ENCODE data around the gene ERN1. TPM values are rescaled to one million over a fixed set of nuclear protein-coding genes. Genes with fewer than 3 reads are reported as not detected.

Gene ERN1
- total RNA-seq, 1 experiment from 2014 or later, result 79.5 TPM

DNA sequence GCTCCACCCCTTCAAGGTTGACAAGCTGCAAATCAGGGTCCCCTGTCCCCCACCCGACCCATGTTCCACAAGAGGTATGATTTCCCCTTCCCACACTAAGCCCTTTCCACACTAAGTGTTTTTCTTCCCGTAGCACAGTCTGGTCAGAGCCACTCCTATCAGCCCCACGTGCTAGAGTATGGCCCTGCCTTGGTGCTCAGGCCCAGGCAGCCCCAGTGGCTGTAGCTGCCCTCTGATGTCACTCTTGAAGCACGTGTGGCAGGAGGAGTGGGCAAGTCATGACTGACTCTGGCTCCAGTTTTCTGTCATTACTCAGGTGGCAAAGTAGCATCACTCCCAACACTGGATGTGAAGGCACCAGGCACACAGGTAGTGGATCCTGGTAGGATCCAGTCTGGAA is 35.4 kb upstream of the ERN1 start:
- Mint-ChIP-seq H3K36me3 (ENCODE audit: insufficient read depth, unreplicated experiment) (peaks cover 64% of the 10 kb centered on the region), H3K4me1 (ENCODE audit: insufficient read depth, unreplicated experiment) (peaks cover 4% of the 10 kb centered on the region), H3K9me3 (ENCODE audit: unreplicated experiment) (no peaks in the 10 kb centered on the region), H3K27ac (ENCODE audit: low read depth, unreplicated experiment) (no peak overlapping the region), H3K27me3 (ENCODE audit: insufficient read depth, unreplicated experiment) (no peaks in the 10 kb centered on the region), H3K4me3 (ENCODE audit: unreplicated experiment) (no peak overlapping the region)
- DNase-seq (ENCODE audit: unreplicated experiment), result no peak
- BruUV-seq (replicated peaks), result no TSS peak
- POLR2A ChIA-PET, result interaction anchor here (0.9 kb wide), 1 partner anchor 10 kb away, joined by 3 read pairs; no protein-coding TSS in a partner anchor
- CTCF ChIA-PET, result interaction anchor here (0.8 to 0.9 kb wide), 2 partner anchors 10 to 13 kb away, joined by 3 read pairs; no protein-coding TSS in a partner anchor
- intact Hi-C loops (cut with micrococcal nuclease), result no loop called here
- TF ChIP-seq CTCF (IDR thresholded peaks at IDR 0.05; ENCODE audit: unreplicated experiment), result no peak

GRCh38 chr17:64164596-64165285 is 34.8 kb upstream of the ERN1 start:
- CTCF ChIA-PET, result interaction anchor here (0.8 to 0.9 kb wide), 2 partner anchors 10 to 12 kb away, joined by 3 read pairs; no protein-coding TSS in a partner anchor
- Mint-ChIP-seq H3K9me3 (ENCODE audit: unreplicated experiment) (no peaks in the 10 kb centered on the region), H3K4me3 (ENCODE audit: unreplicated experiment) (no peak overlapping the region), H3K4me1 (ENCODE audit: insufficient read depth, unreplicated experiment) (no peaks in the 10 kb centered on the region), H3K36me3 (ENCODE audit: insufficient read depth, unreplicated experiment) (peaks cover 59% of the 10 kb centered on the region), H3K27ac (ENCODE audit: low read depth, unreplicated experiment) (no peak overlapping the region), H3K27me3 (ENCODE audit: insufficient read depth, unreplicated experiment) (no peaks in the 10 kb centered on the region)
- DNase-seq (ENCODE audit: unreplicated experiment), result no peak
- BruUV-seq (replicated peaks), result no TSS peak
- no peak for TF ChIP-seq CTCF (IDR thresholded peaks at IDR 0.05; ENCODE audit: unreplicated experiment)
- POLR2A ChIA-PET, result interaction anchor here (0.9 kb wide), 1 partner anchor 11 kb away, joined by 3 read pairs; no protein-coding TSS in a partner anchor
- intact Hi-C loops (cut with micrococcal nuclease), result no loop called here

DNA sequence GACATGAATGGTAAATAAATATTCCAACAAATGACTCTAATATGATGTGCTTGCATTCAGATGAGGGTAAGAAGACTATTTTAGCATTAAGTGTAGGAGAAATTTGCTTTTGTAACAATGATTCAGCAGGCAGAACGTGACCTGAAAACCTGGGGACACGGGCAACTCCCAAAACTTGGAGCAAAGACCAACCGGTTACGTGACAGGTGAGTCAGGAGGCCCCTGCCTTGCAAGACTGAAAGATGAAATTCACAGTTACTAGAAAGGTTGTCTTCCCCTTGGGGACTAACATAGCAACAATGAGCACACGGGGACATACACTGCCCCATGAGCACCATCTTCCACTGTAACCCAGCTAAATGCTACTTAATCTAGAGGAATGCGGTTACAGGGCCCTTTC is 33.5 kb upstream of the ERN1 start:
- intact Hi-C loops (cut with micrococcal nuclease), result no loop called here
- DNase-seq (ENCODE audit: unreplicated experiment), result no peak
- no peaks in the 10 kb centered on the region for H3K27me3 Mint-ChIP-seq (ENCODE audit: insufficient read depth, unreplicated experiment)
- H3K4me1 Mint-ChIP-seq (ENCODE audit: insufficient read depth, unreplicated experiment), result no peaks in the 10 kb centered on the region
- no TSS peak for BruUV-seq (replicated peaks)
- peaks cover 59% of the 10 kb centered on the region for H3K36me3 Mint-ChIP-seq (ENCODE audit: insufficient read depth, unreplicated experiment)
- CTCF ChIA-PET, result interaction anchor here (0.6 kb wide), 1 partner anchor 72 kb away, joined by 4 read pairs; no protein-coding TSS in a partner anchor
- no peak overlapping the region for H3K4me3 Mint-ChIP-seq (ENCODE audit: unreplicated experiment)
- POLR2A ChIA-PET, result no interaction called here
- no peaks in the 10 kb centered on the region for H3K9me3 Mint-ChIP-seq (ENCODE audit: unreplicated experiment)
- H3K27ac Mint-ChIP-seq (ENCODE audit: low read depth, unreplicated experiment), result no peak overlapping the region
- no peak for TF ChIP-seq CTCF (IDR thresholded peaks at IDR 0.05; ENCODE audit: unreplicated experiment)

GRCh38 chr17:64162554-64162953 is 32.6 kb upstream of the ERN1 start:
- Mint-ChIP-seq H3K36me3 (ENCODE audit: insufficient read depth, unreplicated experiment) (peaks cover 58% of the 10 kb centered on the region), H3K27ac (ENCODE audit: low read depth, unreplicated experiment) (no peak overlapping the region), H3K4me1 (ENCODE audit: insufficient read depth, unreplicated experiment) (no peaks in the 10 kb centered on the region), H3K9me3 (ENCODE audit: unreplicated experiment) (no peaks in the 10 kb centered on the region), H3K4me3 (ENCODE audit: unreplicated experiment) (no peak overlapping the region), H3K27me3 (ENCODE audit: insufficient read depth, unreplicated experiment) (no peaks in the 10 kb centered on the region)
- intact Hi-C loops (cut with micrococcal nuclease), result no loop called here
- no TSS peak for BruUV-seq (replicated peaks)
- no peak for TF ChIP-seq CTCF (IDR thresholded peaks at IDR 0.05; ENCODE audit: unreplicated experiment)
- POLR2A ChIA-PET, result interaction anchor here (5.1 kb wide), 1 partner anchor 16 kb away, joined by 24 read pairs; no protein-coding TSS in a partner anchor
- DNase-seq (ENCODE audit: unreplicated experiment), result no peak
- CTCF ChIA-PET, result interaction anchor here (0.8 kb wide), 2 partner anchors 133 to 181 kb away, joined by 5 read pairs; no protein-coding TSS in a partner anchor
